Muscle layer of duodenum (tissue), 2 donors: Measurements from ENCODE around the gene TGFB1.

Experiments
- H3K27ac ChIP-seq: one replicate; pipeline ENCODE4 v1.7.0; 2013; ENCODE audit warnings: mild to moderate bottlenecking, low read length
- H3K27me3 ChIP-seq: one replicate; pipeline ENCODE4 v1.7.0; 2013; ENCODE audit warnings: low read depth, mild to moderate bottlenecking, control low read depth, low read length
- H3K36me3 ChIP-seq, 2 donors: one replicate each; pipeline ENCODE4 v1.7.0; 2013; ENCODE audit warnings: low read length in 2 of 2, control low read depth in 1 of 2, mild to moderate bottlenecking in 1 of 2; ENCODE audit not compliant: insufficient read depth in 2 of 2, control insufficient read depth in 1 of 2
- H3K4me1 ChIP-seq, 2 donors: one replicate each; pipeline ENCODE4 v1.7.0; 2013; ENCODE audit warnings: low read length in 2 of 2, mild to moderate bottlenecking in 2 of 2, control low read depth in 1 of 2, moderate library complexity in 1 of 2; ENCODE audit not compliant: insufficient read depth in 2 of 2, control insufficient read depth in 1 of 2
- H3K4me3 ChIP-seq, 2 donors: one replicate each; pipeline ENCODE4 v1.7.0; 2013; ENCODE audit warnings: low read length in 2 of 2, low read depth in 1 of 2, mild to moderate bottlenecking in 1 of 2
- H3K9me3 ChIP-seq, 2 donors: one replicate each; pipeline ENCODE4 v1.7.0; 2013; ENCODE audit warnings: low read length in 2 of 2, control low read depth in 1 of 2, mild to moderate bottlenecking in 1 of 2; ENCODE audit not compliant: control insufficient read depth in 1 of 2
- donor health status: healthy.

The TGFB1 gene

GRCh38 chr19:41307090-41307875 is 46.4 kb downstream of the TGFB1 start:
- no peak overlapping the region for H3K4me3 ChIP-seq
- peaks cover 43 to 57% of the 10 kb centered on the region in 2 donors for H3K36me3 ChIP-seq
- H3K27ac ChIP-seq: peak overlapping the region; percentile 98
- peaks cover 19 to 61% of the 10 kb centered on the region in 2 donors for H3K4me1 ChIP-seq
- no peaks in the 10 kb centered on the region for H3K9me3 ChIP-seq
- no peaks in the 10 kb centered on the region for H3K27me3 ChIP-seq

- peaks cover 19 to 50% of the 10 kb centered on the region in 2 donors for H3K4me1 ChIP-seq
- H3K9me3 ChIP-seq: no peaks in the 10 kb centered on the region
- peak overlapping the region; percentile 98 for H3K27ac ChIP-seq
- H3K36me3 ChIP-seq: peaks cover 51 to 64% of the 10 kb centered on the region in 2 donors
- no peak overlapping the region for H3K4me3 ChIP-seq
- no peaks in the 10 kb centered on the region for H3K27me3 ChIP-seq
Observed at GRCh38 chr19:41305927-41306793, 47.6 kb downstream of the TGFB1 start.

- H3K36me3 ChIP-seq: peaks cover 61 to 64% of the 10 kb centered on the region in 2 donors
- H3K9me3 ChIP-seq: no peaks in the 10 kb centered on the region
- H3K4me3 ChIP-seq: no peak overlapping the region
- no peak overlapping the region for H3K27ac ChIP-seq
- H3K4me1 ChIP-seq: peaks cover 23 to 56% of the 10 kb centered on the region in 2 donors
- no peaks in the 10 kb centered on the region for H3K27me3 ChIP-seq
Observed at GRCh38 chr19:41304706-41305483, 48.8 kb downstream of the TGFB1 start.

GRCh38 chr19:41303954-41304353 is 49.8 kb downstream of the TGFB1 start:
- no peak overlapping the region for H3K27ac ChIP-seq
- H3K9me3 ChIP-seq: no peaks in the 10 kb centered on the region
- peaks cover 22 to 60% of the 10 kb centered on the region in 2 donors for H3K4me1 ChIP-seq
- H3K27me3 ChIP-seq: no peaks in the 10 kb centered on the region
- no peak overlapping the region for H3K4me3 ChIP-seq
- peaks cover 61 to 72% of the 10 kb centered on the region in 2 donors for H3K36me3 ChIP-seq

- no peaks in the 10 kb centered on the region for H3K9me3 ChIP-seq
- no peaks in the 10 kb centered on the region for H3K27me3 ChIP-seq
- H3K36me3 ChIP-seq: peaks cover 66 to 78% of the 10 kb centered on the region in 2 donors
- peaks cover 23 to 60% of the 10 kb centered on the region in 2 donors for H3K4me1 ChIP-seq
- H3K27ac ChIP-seq: no peak overlapping the region
- H3K4me3 ChIP-seq: no peak overlapping the region
Observed at GRCh38 chr19:41302624-41303351, 50.9 kb downstream of the TGFB1 start.

- no peaks in the 10 kb centered on the region for H3K27me3 ChIP-seq
- H3K27ac ChIP-seq: peak overlapping the region; percentile 82
- no peak overlapping the region for H3K4me3 ChIP-seq
- peaks cover 33 to 65% of the 10 kb centered on the region in 2 donors for H3K4me1 ChIP-seq
- H3K36me3 ChIP-seq: peaks cover 67 to 73% of the 10 kb centered on the region in 2 donors
- no peaks in the 10 kb centered on the region for H3K9me3 ChIP-seq
Observed at GRCh38 chr19:41300555-41300954, 53.2 kb downstream of the TGFB1 start.

GRCh38 chr19:41299755-41300089 is 54.0 kb downstream of the TGFB1 start:
- H3K27ac ChIP-seq: peak overlapping the region; percentile 82
- H3K36me3 ChIP-seq: peaks cover 68 to 73% of the 10 kb centered on the region in 2 donors
- peaks cover 33 to 58% of the 10 kb centered on the region in 2 donors for H3K4me1 ChIP-seq
- no peaks in the 10 kb centered on the region for H3K9me3 ChIP-seq
- no peaks in the 10 kb centered on the region for H3K27me3 ChIP-seq
- H3K4me3 ChIP-seq: peak overlapping the region in 1 of 2 donors; percentile 9

- H3K9me3 ChIP-seq: no peaks in the 10 kb centered on the region
- peak overlapping the region; percentile 82 for H3K27ac ChIP-seq
- H3K4me3 ChIP-seq: peak overlapping the region in 1 of 2 donors; percentile 9
- peaks cover 33 to 53% of the 10 kb centered on the region in 2 donors for H3K4me1 ChIP-seq
- peaks cover 68 to 73% of the 10 kb centered on the region in 2 donors for H3K36me3 ChIP-seq
- no peaks in the 10 kb centered on the region for H3K27me3 ChIP-seq
Observed at GRCh38 chr19:41299046-41299754, 54.5 kb downstream of the TGFB1 start.

GRCh38 chr19:41298348-41298964 is 55.3 kb downstream of the TGFB1 start:
- Histone ChIP-seq H3K9me3 (no peaks in the 10 kb centered on the region), H3K27me3 (no peaks in the 10 kb centered on the region), H3K27ac (peak overlapping the region; percentile 82), H3K4me3 (no peak overlapping the region), H3K4me1 (peaks cover 33 to 52% of the 10 kb centered on the region in 2 donors), H3K36me3 (peaks cover 69 to 73% of the 10 kb centered on the region in 2 donors)
